Sigmoid colon (tissue), 4 donors: ENCODE data around the gene TIMP3.
A peak's percentile ranks its signal among the peaks of the same experiment; 100 is the strongest.

ENCODE experiments used
- POLR2AphosphoS5 ChIP-seq, 4 donors: sonication (generic); formaldehyde crosslinking; IDR thresholded peaks; one replicate each; pipeline ENCODE4 v1.6.1; 2017; ENCODE audit warnings: antibody characterized with exemption in 4 of 4
- TF ChIP-seq, protein P1 (sequence below), 4 experiments: fragments of 450-650 bp in 3 of 4; fragments of 200-600 bp in 1 of 4; IDR thresholded peaks; one replicate each; pipeline ENCODE4 v1.5.1; 2016 to 2019; ENCODE audit warnings: antibody characterized with exemption in 4 of 4, mild to moderate bottlenecking in 3 of 4, moderate library complexity in 2 of 4

DNA sequence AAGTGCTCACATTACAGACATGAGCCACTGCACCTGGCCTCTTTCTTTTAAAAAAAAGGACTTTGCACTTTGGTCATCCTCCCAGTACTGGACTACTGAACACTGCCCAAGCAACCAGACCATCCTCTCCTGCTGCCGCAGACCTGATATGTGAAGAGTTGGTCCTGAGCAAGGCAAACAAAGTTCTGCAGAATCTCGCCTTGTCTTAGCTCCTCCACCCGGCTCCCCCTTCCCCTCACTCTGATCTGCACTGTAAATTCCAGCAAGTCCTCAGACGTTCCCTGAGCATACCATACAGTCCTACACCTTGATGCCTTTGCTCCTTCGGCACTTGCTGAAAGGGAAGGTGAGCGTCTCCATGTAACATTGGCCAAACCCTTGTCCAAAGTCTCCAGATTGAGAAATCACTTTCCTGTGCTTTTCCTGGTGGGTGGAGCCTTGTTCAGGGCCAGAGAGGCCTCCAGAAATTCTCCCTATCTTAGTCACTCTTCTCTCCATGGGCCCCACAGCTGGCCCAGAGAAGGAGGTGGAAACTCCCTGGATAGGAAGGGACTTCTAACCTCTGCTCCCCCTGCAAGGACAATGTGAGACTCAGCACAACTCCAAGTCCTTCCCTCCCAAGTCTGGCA is 47.0 kb upstream of the TIMP3 start:
- peak in 1 of 4 donors; percentile 21 for TF ChIP-seq POLR2AphosphoS5 (IDR thresholded peaks at IDR 0.05)
- TF ChIP-seq, protein P1, sequence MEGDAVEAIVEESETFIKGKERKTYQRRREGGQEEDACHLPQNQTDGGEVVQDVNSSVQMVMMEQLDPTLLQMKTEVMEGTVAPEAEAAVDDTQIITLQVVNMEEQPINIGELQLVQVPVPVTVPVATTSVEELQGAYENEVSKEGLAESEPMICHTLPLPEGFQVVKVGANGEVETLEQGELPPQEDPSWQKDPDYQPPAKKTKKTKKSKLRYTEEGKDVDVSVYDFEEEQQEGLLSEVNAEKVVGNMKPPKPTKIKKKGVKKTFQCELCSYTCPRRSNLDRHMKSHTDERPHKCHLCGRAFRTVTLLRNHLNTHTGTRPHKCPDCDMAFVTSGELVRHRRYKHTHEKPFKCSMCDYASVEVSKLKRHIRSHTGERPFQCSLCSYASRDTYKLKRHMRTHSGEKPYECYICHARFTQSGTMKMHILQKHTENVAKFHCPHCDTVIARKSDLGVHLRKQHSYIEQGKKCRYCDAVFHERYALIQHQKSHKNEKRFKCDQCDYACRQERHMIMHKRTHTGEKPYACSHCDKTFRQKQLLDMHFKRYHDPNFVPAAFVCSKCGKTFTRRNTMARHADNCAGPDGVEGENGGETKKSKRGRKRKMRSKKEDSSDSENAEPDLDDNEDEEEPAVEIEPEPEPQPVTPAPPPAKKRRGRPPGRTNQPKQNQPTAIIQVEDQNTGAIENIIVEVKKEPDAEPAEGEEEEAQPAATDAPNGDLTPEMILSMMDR (IDR thresholded peaks at IDR 0.05) = no peak
